WTC11 (cell line): ENCODE data around the gene MYO1H.

Experiments used
- ATF1 ChIP-seq: sonication (generic); formaldehyde crosslinking; IDR thresholded peaks from 2 replicates; pipeline ENCODE4 v1.8.1; 2023; ENCODE audit warnings: mild to moderate bottlenecking, moderate library complexity, missing genetic modification reagents
- CTCF ChIP-seq: fragments of 200-600 bp; IDR thresholded peaks from 2 replicates; pipeline ENCODE4 v1.8.0; 2022; ENCODE audit warnings: antibody characterized with exemption
- SMAD3 ChIP-seq: sonication (generic); formaldehyde crosslinking; IDR thresholded peaks from 2 replicates; pipeline ENCODE4 v1.8.0; 2022; ENCODE audit warnings: missing genetic modification reagents, mild to moderate bottlenecking, borderline replicate concordance
- SP1 ChIP-seq: sonication (generic); formaldehyde crosslinking; conservative IDR thresholded peaks from 2 replicates; pipeline ENCODE4 v1.8.1; 2022; ENCODE audit warnings: missing genetic modification reagents
- TEAD4 ChIP-seq: sonication (generic); formaldehyde crosslinking; IDR thresholded peaks from 2 replicates; pipeline ENCODE4 v1.8.0; 2022; ENCODE audit warnings: mild to moderate bottlenecking, missing genetic modification reagents
- ZNF138 ChIP-seq: sonication (generic); formaldehyde crosslinking; conservative IDR thresholded peaks from 2 replicates; pipeline ENCODE4 v1.8.1; 2022; ENCODE audit warnings: mild to moderate bottlenecking, moderate library complexity, missing genetic modification reagents
- ZNF263 ChIP-seq: sonication (generic); formaldehyde crosslinking; IDR thresholded peaks from 2 replicates; pipeline ENCODE4 v1.8.1; 2022; ENCODE audit warnings: low read depth, mild to moderate bottlenecking, moderate library complexity, missing genetic modification reagents
- TF ChIP-seq, protein P1 (sequence below): sonication (generic); formaldehyde crosslinking; IDR thresholded peaks from 2 replicates; pipeline ENCODE4 v1.8.0; 2022; ENCODE audit warnings: mild to moderate bottlenecking, missing genetic modification reagents
- TF ChIP-seq, protein P2 (sequence below): sonication (generic); formaldehyde crosslinking; IDR thresholded peaks from 2 replicates; pipeline ENCODE4 v1.8.1; 2023; ENCODE audit warnings: mild to moderate bottlenecking, missing genetic modification reagents, borderline replicate concordance
- TF ChIP-seq, protein P3 (sequence below): sonication (generic); formaldehyde crosslinking; IDR thresholded peaks from 2 replicates; pipeline ENCODE4 v1.8.1; 2022; ENCODE audit warnings: low read depth, mild to moderate bottlenecking, moderate library complexity, missing genetic modification reagents, borderline replicate concordance

DNA sequence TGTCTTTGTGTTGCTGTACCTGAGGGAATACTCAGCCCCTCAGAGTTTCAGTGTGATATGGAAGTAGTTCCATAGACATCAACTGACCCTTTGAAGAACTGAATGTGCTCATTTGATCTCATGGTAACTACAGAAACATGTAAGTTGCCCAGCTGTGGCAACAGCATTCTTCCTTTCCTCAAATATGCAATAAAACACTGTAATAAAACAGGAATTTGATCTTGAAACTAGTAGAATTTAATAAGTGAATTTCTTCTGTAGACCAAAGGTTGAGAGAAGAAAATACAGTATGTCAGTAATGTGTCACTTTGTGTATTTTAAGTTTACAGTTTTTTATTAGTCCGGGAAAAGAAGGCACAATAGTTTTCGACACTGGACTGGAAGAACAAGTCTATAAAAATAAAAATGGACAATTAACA is 97.5 kb downstream of the MYO1H start:
- TF ChIP-seq CTCF (no peak), SP1 (no peak), ZNF263 (CRISPR knock-in tag) (no peak), ATF1 (no peak), SMAD3 (CRISPR knock-in tag) (no peak), ZNF138 (no peak), TEAD4 (CRISPR knock-in tag) (no peak)
- TF ChIP-seq, protein P1, sequence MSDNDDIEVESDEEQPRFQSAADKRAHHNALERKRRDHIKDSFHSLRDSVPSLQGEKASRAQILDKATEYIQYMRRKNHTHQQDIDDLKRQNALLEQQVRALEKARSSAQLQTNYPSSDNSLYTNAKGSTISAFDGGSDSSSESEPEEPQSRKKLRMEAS: no peak
- TF ChIP-seq, protein P2, sequence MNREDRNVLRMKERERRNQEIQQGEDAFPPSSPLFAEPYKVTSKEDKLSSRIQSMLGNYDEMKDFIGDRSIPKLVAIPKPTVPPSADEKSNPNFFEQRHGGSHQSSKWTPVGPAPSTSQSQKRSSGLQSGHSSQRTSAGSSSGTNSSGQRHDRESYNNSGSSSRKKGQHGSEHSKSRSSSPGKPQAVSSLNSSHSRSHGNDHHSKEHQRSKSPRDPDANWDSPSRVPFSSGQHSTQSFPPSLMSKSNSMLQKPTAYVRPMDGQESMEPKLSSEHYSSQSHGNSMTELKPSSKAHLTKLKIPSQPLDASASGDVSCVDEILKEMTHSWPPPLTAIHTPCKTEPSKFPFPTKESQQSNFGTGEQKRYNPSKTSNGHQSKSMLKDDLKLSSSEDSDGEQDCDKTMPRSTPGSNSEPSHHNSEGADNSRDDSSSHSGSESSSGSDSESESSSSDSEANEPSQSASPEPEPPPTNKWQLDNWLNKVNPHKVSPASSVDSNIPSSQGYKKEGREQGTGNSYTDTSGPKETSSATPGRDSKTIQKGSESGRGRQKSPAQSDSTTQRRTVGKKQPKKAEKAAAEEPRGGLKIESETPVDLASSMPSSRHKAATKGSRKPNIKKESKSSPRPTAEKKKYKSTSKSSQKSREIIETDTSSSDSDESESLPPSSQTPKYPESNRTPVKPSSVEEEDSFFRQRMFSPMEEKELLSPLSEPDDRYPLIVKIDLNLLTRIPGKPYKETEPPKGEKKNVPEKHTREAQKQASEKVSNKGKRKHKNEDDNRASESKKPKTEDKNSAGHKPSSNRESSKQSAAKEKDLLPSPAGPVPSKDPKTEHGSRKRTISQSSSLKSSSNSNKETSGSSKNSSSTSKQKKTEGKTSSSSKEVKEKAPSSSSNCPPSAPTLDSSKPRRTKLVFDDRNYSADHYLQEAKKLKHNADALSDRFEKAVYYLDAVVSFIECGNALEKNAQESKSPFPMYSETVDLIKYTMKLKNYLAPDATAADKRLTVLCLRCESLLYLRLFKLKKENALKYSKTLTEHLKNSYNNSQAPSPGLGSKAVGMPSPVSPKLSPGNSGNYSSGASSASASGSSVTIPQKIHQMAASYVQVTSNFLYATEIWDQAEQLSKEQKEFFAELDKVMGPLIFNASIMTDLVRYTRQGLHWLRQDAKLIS: no peak
- TF ChIP-seq, protein P3, sequence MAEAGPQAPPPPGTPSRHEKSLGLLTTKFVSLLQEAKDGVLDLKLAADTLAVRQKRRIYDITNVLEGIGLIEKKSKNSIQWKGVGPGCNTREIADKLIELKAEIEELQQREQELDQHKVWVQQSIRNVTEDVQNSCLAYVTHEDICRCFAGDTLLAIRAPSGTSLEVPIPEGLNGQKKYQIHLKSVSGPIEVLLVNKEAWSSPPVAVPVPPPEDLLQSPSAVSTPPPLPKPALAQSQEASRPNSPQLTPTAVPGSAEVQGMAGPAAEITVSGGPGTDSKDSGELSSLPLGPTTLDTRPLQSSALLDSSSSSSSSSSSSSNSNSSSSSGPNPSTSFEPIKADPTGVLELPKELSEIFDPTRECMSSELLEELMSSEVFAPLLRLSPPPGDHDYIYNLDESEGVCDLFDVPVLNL (CRISPR knock-in tag): no peak
